ENCODE data around the gene BST1.

DNA sequence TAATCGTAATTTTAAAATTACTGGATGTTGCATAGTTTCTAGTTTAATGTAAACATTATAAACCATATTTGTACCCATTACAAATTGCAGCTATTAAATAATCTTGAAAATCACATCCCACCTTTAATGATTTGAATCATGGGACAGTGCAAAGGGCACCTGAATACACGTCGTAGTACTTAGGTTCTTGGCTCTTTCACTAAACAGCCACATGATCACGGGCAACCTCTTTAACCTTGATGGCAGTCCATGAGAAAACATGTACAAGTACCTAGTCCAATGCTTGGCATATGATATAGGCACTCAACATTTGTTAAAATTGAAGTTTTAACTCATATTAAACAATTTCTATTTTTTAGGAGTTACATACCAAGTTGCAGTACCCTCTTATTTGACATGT lies 35.9 kb upstream of the BST1 start:
- TF ChIP-seq POLR2AphosphoS5 (IDR thresholded peaks at IDR 0.05; ENCODE audit: low read depth, low read length) (no peak), TAF1 (IDR thresholded peaks at IDR 0.05; ENCODE audit: borderline replicate concordance, insufficient read depth, low read length) (no peak), SIN3A (IDR thresholded peaks at IDR 0.05; ENCODE audit: borderline replicate concordance, insufficient read depth, low read length) (no peak)

All from PFSK-1 (cell line).